ENCODE measurements around the gene PCDHAC1.
"Not testable (repeated sequence)": the region's sequence is repeated elsewhere in the genome, so short reads cannot be mapped to it uniquely, and the experiment has no call there.

Gene PCDHAC1

GRCh38 chr5:140925806-140926442 lies at the start of gene PCDHAC1:
Gene PCDHAC1, plus strand, starts transcription at chr5:140926299. Its CDS starts 594 bp downstream, at chr5:140926893.
- no peak for DNase-seq (ENCODE audit: low read depth in 1 of 2, low spot score in 1 of 2)

- DNase-seq (ENCODE audit: low read depth in 1 of 2, low spot score in 1 of 2): not testable (repeated sequence)
These were observed 49.4 kb upstream of the PCDHAC1 start for GRCh38 chr5:140876541-140877261.

- no peak for DNase-seq (ENCODE audit: low read depth in 1 of 2, low spot score in 1 of 2)
These were observed 48.9 kb upstream of the PCDHAC1 start for GRCh38 chr5:140877262-140877581.

GRCh38 chr5:140881889-140882590 lies 44.1 kb upstream of the PCDHAC1 start, which contains the start of gene PCDHA13:
Gene PCDHA13, plus strand, starts transcription at chr5:140882124. Its CDS starts 145 bp downstream, at chr5:140882269.
- DNase-seq (ENCODE audit: low read depth in 1 of 2, low spot score in 1 of 2): no peak

- no peak for DNase-seq (ENCODE audit: low read depth in 1 of 2, low spot score in 1 of 2)
These were observed 43.6 kb upstream of the PCDHAC1 start for GRCh38 chr5:140882591-140882899.

GRCh38 chr5:140883373-140883772 lies 42.7 kb upstream of the PCDHAC1 start:
- no peak for DNase-seq (ENCODE audit: low read depth in 1 of 2, low spot score in 1 of 2)

- no peak for DNase-seq (ENCODE audit: low read depth in 1 of 2, low spot score in 1 of 2)
These were observed 42.0 kb upstream of the PCDHAC1 start for GRCh38 chr5:140883927-140884697.

GRCh38 chr5:140916325-140916724 lies 9.8 kb upstream of the PCDHAC1 start:
- no peak for DNase-seq (ENCODE audit: low read depth in 1 of 2, low spot score in 1 of 2)

- no peak for DNase-seq (ENCODE audit: low read depth in 1 of 2, low spot score in 1 of 2)
These were observed 2.5 kb upstream of the PCDHAC1 start for GRCh38 chr5:140923601-140924000.

- no peak for DNase-seq (ENCODE audit: low read depth in 1 of 2, low spot score in 1 of 2)
These were observed 536 bp downstream of the PCDHAC1 start for GRCh38 chr5:140926443-140927227.

GRCh38 chr5:140927228-140927573 lies 1.1 kb downstream of the PCDHAC1 start:
- no peak for DNase-seq (ENCODE audit: low read depth in 1 of 2, low spot score in 1 of 2)

- DNase-seq (ENCODE audit: low read depth in 1 of 2, low spot score in 1 of 2): no peak
These were observed 9.0 kb downstream of the PCDHAC1 start for GRCh38 chr5:140934964-140935606.

- DNase-seq (ENCODE audit: low read depth in 1 of 2, low spot score in 1 of 2): no peak
These were observed 20.5 kb downstream of the PCDHAC1 start for GRCh38 chr5:140946578-140946977.

- no peak for DNase-seq (ENCODE audit: low read depth in 1 of 2, low spot score in 1 of 2)
These were observed 25.5 kb downstream of the PCDHAC1 start for GRCh38 chr5:140951636-140952035.

GRCh38 chr5:140953234-140953633 lies 27.1 kb downstream of the PCDHAC1 start:
- DNase-seq (ENCODE audit: low read depth in 1 of 2, low spot score in 1 of 2): no peak

GRCh38 chr5:140962190-140962589 lies 36.1 kb downstream of the PCDHAC1 start:
- no peak for DNase-seq (ENCODE audit: low read depth in 1 of 2, low spot score in 1 of 2)

GRCh38 chr5:140964356-140964755 lies 38.3 kb downstream of the PCDHAC1 start:
- no peak for DNase-seq (ENCODE audit: low read depth in 1 of 2, low spot score in 1 of 2)

GRCh38 chr5:140965905-140966292 lies 39.8 kb downstream of the PCDHAC1 start:
- DNase-seq (ENCODE audit: low read depth in 1 of 2, low spot score in 1 of 2): no peak

GRCh38 chr5:140966293-140967225 lies 40.5 kb downstream of the PCDHAC1 start, which contains the start of gene PCDHAC2:
Gene PCDHAC2, plus strand, starts transcription at chr5:140966476. Its CDS starts 291 bp downstream, at chr5:140966767.
- DNase-seq (ENCODE audit: low read depth in 1 of 2, low spot score in 1 of 2): no peak

Data from activated T-helper 1 cell treated with anti-CD3 and anti-CD28 coated beads, Interleukin-2, amount 50 U/mL, for 16 hours (primary cell).